Fibroblast of skin of right quadriceps (primary cell): ENCODE data around the gene MSMO1.
A peak's percentile ranks its signal among the peaks of the same experiment; 100 is the strongest.
"Not testable (repeated sequence)": the region's sequence is repeated elsewhere in the genome, so short reads cannot be mapped to it uniquely, and the experiment has no call there.

Experiments used
- DNase-seq: peaks from one replicate; pipeline ENCODE4 v3.0.0-alpha.2; 2013

The MSMO1 gene

GRCh38 chr4:165325732-165326512, 1.5 kb upstream of the MSMO1 start:
- DNase-seq, result peak; percentile 90

GRCh38 chr4:165326831-165327210, 648 bp upstream of the MSMO1 start:
- no peak for DNase-seq

GRCh38 chr4:165328101-165328425, 594 bp downstream of the MSMO1 start:
- DNase-seq, result no peak

GRCh38 chr4:165328708-165329107, 1.2 kb downstream of the MSMO1 start:
- DNase-seq, result no peak

- no peak for DNase-seq
Observed at GRCh38 chr4:165330071-165330470, 2.6 kb downstream of the MSMO1 start.

- no peak for DNase-seq
Observed at GRCh38 chr4:165330666-165331065, 3.2 kb downstream of the MSMO1 start.

GRCh38 chr4:165331359-165331758, 3.9 kb downstream of the MSMO1 start:
- DNase-seq, result no peak

GRCh38 chr4:165331823-165332222, 4.4 kb downstream of the MSMO1 start:
- DNase-seq, result no peak

GRCh38 chr4:165332502-165332901, 5.0 kb downstream of the MSMO1 start:
- no peak for DNase-seq

GRCh38 chr4:165335163-165335703, 7.8 kb downstream of the MSMO1 start:
- no peak for DNase-seq

- DNase-seq, result no peak
Observed at GRCh38 chr4:165336743-165337142, 9.3 kb downstream of the MSMO1 start.

- not testable (repeated sequence) for DNase-seq
Observed at GRCh38 chr4:165342340-165342739, 14.9 kb downstream of the MSMO1 start.

GRCh38 chr4:165343353-165344191, 16.1 kb downstream of the MSMO1 start:
- DNase-seq, result no peak

GRCh38 chr4:165345666-165346417, 18.4 kb downstream of the MSMO1 start:
- DNase-seq, result no peak

GRCh38 chr4:165347647-165348569, 20.4 kb downstream of the MSMO1 start:
- no peak for DNase-seq

- no peak for DNase-seq
Observed at GRCh38 chr4:165351359-165352130, 24.1 kb downstream of the MSMO1 start.

GRCh38 chr4:165355900-165356300, 28.4 kb downstream of the MSMO1 start:
- peak; percentile 42 for DNase-seq

- peak; percentile 54 for DNase-seq
Observed at GRCh38 chr4:165359506-165359905, 32.0 kb downstream of the MSMO1 start.

GRCh38 chr4:165360041-165360695, 32.7 kb downstream of the MSMO1 start:
- DNase-seq, result peak; percentile 54

GRCh38 chr4:165360985-165361670, 33.7 kb downstream of the MSMO1 start:
- no peak for DNase-seq
